Tongue (tissue), 2 donors: ENCODE measurements around the gene ADGRG1. TPM values are rescaled to one million over a fixed set of nuclear protein-coding genes. Genes with fewer than 3 reads are reported as not detected.

Experiments
- DNase-seq: peaks from one replicate; pipeline ENCODE4 v3.0.0-alpha.2; 2015
- total RNA-seq: library from RNA; depleted of rRNA; stranded (reverse); fragments of >200 nt; gene quantifications from one replicate; pipeline ENCODE4 v1.2.3, GENCODE V29; 2014

The ADGRG1 gene
- total RNA-seq, 1 donor from 2014 or later, result 26.9 TPM

DNA sequence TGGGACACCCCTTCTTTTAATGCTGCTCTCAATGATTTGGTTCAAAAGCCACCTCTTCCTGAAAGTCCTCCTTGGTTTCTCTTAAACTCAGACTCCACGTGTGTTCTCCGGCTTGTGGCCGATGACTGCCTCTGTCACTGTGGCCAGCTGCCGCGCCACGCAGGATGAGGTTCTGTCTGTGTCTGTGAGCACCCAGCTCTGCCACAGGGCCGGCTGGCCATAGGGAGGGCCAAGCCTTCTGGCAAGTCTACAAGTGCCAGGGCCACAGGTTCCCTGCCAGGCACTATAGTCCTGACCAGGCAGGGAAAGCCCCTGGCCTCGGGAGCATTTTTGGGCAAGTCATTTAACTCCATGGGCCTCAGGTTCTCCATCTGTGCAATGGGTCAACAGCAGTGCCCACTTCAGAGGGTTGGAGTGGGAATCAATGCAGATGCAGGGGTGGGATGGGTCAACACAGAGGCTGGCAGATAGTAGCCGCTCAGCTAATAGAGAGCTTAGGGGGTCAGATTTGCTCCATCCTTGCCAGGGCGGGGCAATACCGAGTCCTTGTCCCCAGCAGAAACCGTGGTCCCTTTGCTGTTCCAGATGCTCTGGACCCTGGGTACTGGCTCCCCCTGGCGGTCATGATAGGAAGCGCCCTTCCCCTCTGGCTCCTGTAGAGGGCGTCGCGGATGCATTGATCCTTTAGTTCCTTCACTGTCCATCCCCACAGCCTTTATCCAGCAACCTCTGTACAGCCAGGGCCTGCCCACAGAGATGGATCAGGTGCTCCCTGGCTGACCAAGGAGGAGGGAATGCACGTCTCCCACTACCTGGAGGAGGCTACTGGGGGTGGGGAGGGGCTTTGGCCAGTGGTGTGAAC is 20.4 kb downstream of the ADGRG1 start:
- peak; percentile 87 for DNase-seq

DNA sequence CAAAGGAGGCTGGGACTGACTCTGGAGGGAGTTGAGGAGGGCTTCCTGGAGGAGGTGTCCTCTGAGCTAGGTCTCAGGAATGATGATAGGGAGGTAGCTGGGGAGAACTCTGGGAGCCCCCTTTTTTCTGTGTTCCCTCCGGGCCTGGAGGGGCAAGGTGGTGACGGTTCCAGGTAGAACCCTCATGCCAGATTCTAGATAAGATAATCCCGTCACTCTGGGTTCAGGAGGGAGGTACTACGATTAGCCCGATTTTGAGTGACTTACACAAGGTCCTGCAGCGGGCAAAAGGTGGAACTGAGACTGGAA is 21.0 kb downstream of the ADGRG1 start:
- DNase-seq, result no peak

GRCh38 chr16:57649846-57650245 is 21.4 kb downstream of the ADGRG1 start:
- no peak for DNase-seq

DNA sequence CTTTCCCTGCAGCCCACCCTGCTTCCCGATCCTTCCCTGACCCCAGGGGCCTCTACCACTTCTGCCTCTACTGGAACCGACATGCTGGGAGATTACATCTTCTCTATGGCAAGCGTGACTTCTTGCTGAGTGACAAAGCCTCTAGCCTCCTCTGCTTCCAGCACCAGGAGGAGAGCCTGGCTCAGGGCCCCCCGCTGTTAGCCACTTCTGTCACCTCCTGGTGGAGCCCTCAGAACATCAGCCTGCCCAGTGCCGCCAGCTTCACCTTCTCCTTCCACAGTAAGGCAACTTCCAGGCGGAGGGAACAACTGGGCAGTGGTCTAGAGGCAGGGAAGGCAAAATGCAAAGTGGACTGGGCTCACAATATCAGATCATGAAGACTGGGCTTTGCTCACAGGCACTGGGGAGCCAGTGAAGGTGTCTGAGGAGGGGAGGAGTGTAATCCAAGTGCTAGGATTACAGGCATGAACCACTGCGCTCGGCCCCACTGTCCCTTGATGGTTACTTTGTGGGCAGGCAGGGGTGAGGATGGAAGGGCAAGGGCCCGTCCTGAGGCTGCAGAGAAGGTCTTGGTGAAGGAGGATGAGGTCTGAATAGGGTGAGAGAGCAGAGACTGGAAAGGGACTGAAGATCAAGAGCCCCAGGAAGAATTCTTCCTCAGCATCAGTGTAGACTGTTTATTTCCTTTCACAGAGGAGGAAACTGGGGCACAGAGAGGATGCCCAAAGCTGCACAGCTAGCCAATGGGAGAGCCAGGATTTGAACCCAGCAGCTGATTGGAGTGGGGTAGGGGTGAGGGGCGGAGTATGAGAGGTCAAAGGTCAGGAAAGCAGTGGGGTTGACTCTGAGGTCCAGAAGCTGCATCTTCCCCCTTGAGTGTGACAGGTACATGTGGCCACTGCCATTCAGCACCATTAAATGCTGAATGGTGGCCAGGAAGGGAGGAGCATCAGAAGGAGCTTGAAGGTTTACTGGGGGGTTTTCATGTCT is 23.2 kb downstream of the ADGRG1 start:
- DNase-seq, result no peak

- DNase-seq, result no peak
These were observed 24.5 kb downstream of the ADGRG1 start for GRCh38 chr16:57652695-57653471.

DNA sequence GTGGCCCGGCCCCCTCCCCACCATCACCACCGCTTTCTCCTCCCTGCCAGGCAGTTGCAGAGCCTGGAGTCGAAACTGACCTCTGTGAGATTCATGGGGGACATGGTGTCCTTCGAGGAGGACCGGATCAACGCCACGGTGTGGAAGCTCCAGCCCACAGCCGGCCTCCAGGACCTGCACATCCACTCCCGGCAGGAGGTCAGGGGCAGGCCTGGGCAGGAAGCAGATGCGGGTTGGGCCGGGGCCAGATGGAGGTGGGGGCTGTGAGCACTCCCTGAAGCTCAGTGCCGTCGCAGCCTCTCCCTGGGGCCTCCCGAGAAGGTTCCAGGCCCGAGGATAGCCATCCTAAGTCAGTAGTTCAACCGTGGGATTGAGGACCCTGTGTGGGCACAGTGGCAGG is 25.5 kb downstream of the ADGRG1 start:
- peak; percentile 30 for DNase-seq

GRCh38 chr16:57656342-57656955 is 28.0 kb downstream of the ADGRG1 start:
- no peak for DNase-seq

GRCh38 chr16:57657228-57657627 is 28.8 kb downstream of the ADGRG1 start:
- DNase-seq, result no peak

GRCh38 chr16:57658130-57658877 is 29.9 kb downstream of the ADGRG1 start:
- DNase-seq, result no peak

- no peak for DNase-seq
These were observed 30.6 kb downstream of the ADGRG1 start for GRCh38 chr16:57658878-57659674.

- DNase-seq, result no peak
These were observed 32.5 kb downstream of the ADGRG1 start for GRCh38 chr16:57660715-57661463.

DNA sequence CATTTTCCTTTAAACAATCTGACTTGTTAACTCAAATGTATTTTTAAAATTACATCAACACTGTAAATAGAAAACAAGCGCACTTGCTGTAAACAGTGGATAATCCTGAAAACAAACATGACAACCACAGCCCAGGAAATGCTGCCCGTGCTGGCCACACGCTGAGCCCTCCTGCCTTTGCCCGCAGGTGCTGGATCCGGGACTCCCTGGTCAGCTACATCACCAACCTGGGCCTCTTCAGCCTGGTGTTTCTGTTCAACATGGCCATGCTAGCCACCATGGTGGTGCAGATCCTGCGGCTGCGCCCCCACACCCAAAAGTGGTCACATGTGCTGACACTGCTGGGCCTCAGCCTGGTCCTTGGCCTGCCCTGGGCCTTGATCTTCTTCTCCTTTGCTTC is 33.1 kb downstream of the ADGRG1 start:
- no peak for DNase-seq

DNA sequence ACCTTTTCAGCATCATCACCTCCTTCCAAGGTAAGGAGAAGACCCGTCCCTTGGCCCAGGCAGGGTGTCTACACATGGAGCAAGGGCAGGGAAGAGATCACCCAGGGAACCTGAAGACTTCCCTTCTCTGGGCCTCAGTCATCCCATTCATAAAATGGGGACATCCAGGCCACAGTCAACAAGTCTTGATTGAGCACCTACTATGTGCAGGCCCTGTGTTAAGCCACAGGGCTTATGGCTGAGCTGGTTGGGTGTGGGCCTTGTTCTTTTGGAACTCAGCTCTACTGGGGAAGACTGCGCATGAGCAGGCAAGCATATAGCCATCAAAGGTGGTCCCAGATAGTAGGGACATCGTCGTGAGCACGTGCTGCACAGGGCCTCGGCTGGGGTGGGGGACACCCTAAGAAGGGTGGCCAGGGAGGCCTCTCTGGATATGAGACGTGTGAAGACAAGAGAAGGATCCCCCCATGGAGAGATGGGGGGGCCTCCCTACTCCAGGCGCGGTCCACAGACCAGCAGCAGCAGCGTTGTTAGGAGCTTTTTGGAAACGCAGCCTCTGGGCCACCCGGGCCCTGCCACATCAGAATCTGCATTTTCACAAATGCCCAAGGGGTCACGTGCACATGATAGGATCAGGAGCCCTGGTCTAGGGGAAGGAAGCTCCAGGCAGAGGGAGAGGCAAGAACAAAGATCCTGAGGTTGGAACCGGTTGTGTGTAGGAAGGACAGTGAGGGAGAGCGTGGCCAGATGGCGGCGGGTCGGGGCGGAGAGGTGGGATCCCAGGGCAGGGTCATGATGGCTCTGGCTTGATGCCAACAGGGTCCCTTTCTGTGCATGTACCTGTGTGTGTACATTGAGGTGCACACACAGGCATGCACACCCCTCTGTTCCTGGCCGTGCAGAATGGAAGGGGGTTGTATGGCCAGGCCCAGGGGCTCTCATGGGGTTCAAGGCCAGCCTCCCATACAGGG is 33.8 kb downstream of the ADGRG1 start:
- DNase-seq, result no peak

GRCh38 chr16:57663436-57663835 is 35.0 kb downstream of the ADGRG1 start:
- DNase-seq, result no peak

DNA sequence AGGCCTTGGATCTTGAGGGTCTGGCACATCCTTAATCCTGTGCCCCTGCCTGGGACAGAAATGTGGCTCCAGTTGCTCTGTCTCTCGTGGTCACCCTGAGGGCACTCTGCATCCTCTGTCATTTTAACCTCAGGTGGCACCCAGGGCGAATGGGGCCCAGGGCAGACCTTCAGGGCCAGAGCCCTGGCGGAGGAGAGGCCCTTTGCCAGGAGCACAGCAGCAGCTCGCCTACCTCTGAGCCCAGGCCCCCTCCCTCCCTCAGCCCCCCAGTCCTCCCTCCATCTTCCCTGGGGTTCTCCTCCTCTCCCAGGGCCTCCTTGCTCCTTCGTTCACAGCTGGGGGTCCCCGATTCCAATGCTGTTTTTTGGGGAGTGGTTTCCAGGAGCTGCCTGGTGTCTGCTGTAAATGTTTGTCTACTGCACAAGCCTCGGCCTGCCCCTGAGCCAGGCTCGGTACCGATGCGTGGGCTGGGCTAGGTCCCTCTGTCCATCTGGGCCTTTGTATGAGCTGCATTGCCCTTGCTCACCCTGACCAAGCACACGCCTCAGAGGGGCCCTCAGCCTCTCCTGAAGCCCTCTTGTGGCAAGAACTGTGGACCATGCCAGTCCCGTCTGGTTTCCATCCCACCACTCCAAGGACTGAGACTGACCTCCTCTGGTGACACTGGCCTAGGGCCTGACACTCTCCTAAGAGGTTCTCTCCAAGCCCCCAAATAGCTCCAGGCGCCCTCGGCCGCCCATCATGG is 35.7 kb downstream of the ADGRG1 start:
- no peak for DNase-seq

GRCh38 chr16:57664662-57665025 is 36.2 kb downstream of the ADGRG1 start:
- DNase-seq, result no peak

DNA sequence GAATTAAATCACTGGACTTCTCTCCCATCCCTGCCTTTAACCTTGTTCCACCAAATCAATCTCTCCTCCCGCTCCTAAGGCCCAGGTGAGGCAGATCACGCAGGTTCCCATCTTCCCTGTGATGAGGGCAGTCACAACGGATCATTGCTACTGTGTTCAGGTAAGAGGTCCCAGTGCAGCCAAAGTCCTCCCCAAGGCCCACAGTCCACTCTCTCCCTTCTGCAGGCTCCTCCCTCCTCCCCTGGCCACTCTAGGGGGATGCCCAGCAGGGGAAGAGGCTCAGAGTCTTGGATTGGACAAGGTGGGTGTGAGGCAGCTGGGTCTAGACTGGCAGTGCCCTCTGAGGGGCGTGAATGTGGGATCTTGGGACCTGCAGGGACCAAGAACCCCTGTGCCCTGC is 37.1 kb downstream of the ADGRG1 start:
- no peak for DNase-seq
